A549 (cell line): ENCODE data around the gene SART3. TPM values are rescaled to one million over a fixed set of nuclear protein-coding genes. Genes with fewer than 3 reads are reported as not detected.

ENCODE experiments used
- ATAC-seq, 2 experiments: fragments of 200-7000 bp in 1 of 2; fragments of >200 bp in 1 of 2; cut with Nextera tagmentation in 1 of 2; cut with Tn5 transposase in 1 of 2; 3 replicates each; pipeline versions ENCODE4 v1.8.0 to v1.9.1; 2018 to 2020; ENCODE audit warnings: mild to moderate bottlenecking in 1 of 2, moderate library complexity in 1 of 2
- CTCF ChIA-PET: fragments of 300-600 bp; sonication (Branson Sonifier 250); formaldehyde crosslinking; extraction: SDS; loops from one replicate; lab custom pipeline; 2021; ENCODE audit warnings: antibody characterized with exemption, inconsistent platforms; lab: Yijun Ruan, JAX
- POLR2A ChIA-PET: fragments of 350-600 bp; formaldehyde crosslinking; extraction: SDS; loops from one replicate; lab custom pipeline; 2021; ENCODE audit warnings: antibody characterized with exemption, inconsistent platforms; lab: Yijun Ruan, JAX
- DNase-seq, 2 experiments: peaks; one replicate each; pipeline versions ENCODE4 v3.0.0 to v3.0.0-alpha.2; 2011 to 2016; ENCODE audit warnings: low read depth in 1 of 2, low spot score in 1 of 2
- FAIRE-seq: peaks from 2 replicates; lab custom pipeline; 2011; peaks lifted over from hg19 to GRCh38; lab: Jason Lieb, UNC
- H3K27ac ChIP-seq, 2 experiments: fragments of >200 bp; sonication (Bioruptor Twin); formaldehyde crosslinking; 3 replicates each; pipeline ENCODE4 v1.5.1; 2016 to 2017
- H3K4me1 ChIP-seq: fragments of >200 bp; sonication (Bioruptor Twin); formaldehyde crosslinking; 3 replicates; pipeline ENCODE4 v1.6.1; 2016
- H3K4me2 ChIP-seq: fragments of >200 bp; sonication (Bioruptor Twin); formaldehyde crosslinking; 3 replicates; pipeline ENCODE4 v1.6.1; 2016
- H3K4me3 ChIP-seq: fragments of >200 bp; sonication (Bioruptor Twin); formaldehyde crosslinking; 3 replicates; pipeline ENCODE4 v1.5.1; 2016
- H3K9me3 ChIP-seq: fragments of >200 bp; sonication (Bioruptor Twin); formaldehyde crosslinking; 3 replicates; pipeline ENCODE4 v1.6.1; 2016
- ATOH8 ChIP-seq: fragments of 250-450 bp; sonication (Bioruptor Pico); IDR thresholded peaks from 2 replicates; pipeline ENCODE4 v1.5.0; 2020; ENCODE audit warnings: low read depth, mild to moderate bottlenecking, moderate library complexity
- BHLHE40 ChIP-seq: IDR thresholded peaks from 2 replicates; pipeline ENCODE4 v1.6.1; 2012; ENCODE audit warnings: low read depth, low read length, inconsistent platforms
- CBX8 ChIP-seq: fragments of 200-600 bp; sonication (generic); IDR thresholded peaks from 2 replicates; pipeline ENCODE4 v1.6.1; 2016
- CEBPB ChIP-seq, 2 experiments: fragments of >200 bp in 1 of 2; sonication (Bioruptor Twin) in 1 of 2; formaldehyde crosslinking in 1 of 2; IDR thresholded peaks; 2 replicates each; pipeline ENCODE4 v1.6.1; 2012 to 2016
- CTCF ChIP-seq: fragments of >200 bp; sonication (Bioruptor Twin); formaldehyde crosslinking; IDR thresholded peaks from 3 replicates; pipeline ENCODE4 v1.5.1; 2016
- E2F6 ChIP-seq: IDR thresholded peaks from 2 replicates; pipeline ENCODE4 v1.6.1; 2012; ENCODE audit warnings: low read depth, borderline replicate concordance
- EHF ChIP-seq: fragments of 250-450 bp; sonication (Bioruptor Pico); IDR thresholded peaks from 2 replicates; pipeline ENCODE4 v1.5.0; 2020; ENCODE audit warnings: mild to moderate bottlenecking
- EHMT2 ChIP-seq: fragments of 200-600 bp; sonication (generic); IDR thresholded peaks from 2 replicates; pipeline ENCODE4 v1.6.1; 2016; ENCODE audit warnings: antibody characterized with exemption, low read depth, mild to moderate bottlenecking, moderate library complexity
- EP300 ChIP-seq, 2 experiments: fragments of >200 bp; sonication (Bioruptor Twin); formaldehyde crosslinking; IDR thresholded peaks; 2 replicates in 1 of 2; 3 replicates in 1 of 2; pipeline ENCODE4 v1.6.1; 2016 to 2017
- ESRRA ChIP-seq: fragments of 150-350 bp; IDR thresholded peaks from 2 replicates; pipeline ENCODE4 v1.6.1; 2014; ENCODE audit warnings: mild to moderate bottlenecking, low read length, borderline replicate concordance
- FOSB ChIP-seq: fragments of 250-450 bp; sonication (Bioruptor Pico); IDR thresholded peaks from 2 replicates; pipeline ENCODE4 v1.5.0; 2020; ENCODE audit warnings: mild to moderate bottlenecking, moderate library complexity
- FOXS1 ChIP-seq: fragments of 250-450 bp; sonication (Bioruptor Pico); IDR thresholded peaks from 2 replicates; pipeline ENCODE4 v1.5.0; 2020; ENCODE audit warnings: mild to moderate bottlenecking, moderate library complexity
- HEYL ChIP-seq: fragments of 250-450 bp; sonication (Bioruptor Pico); IDR thresholded peaks from 2 replicates; pipeline ENCODE4 v1.8.0; 2021; ENCODE audit warnings: mild to moderate bottlenecking, moderate library complexity
- HMGXB4 ChIP-seq: fragments of 250-450 bp; sonication (Bioruptor Pico); IDR thresholded peaks from 2 replicates; pipeline ENCODE4 v1.5.0; 2021; ENCODE audit warnings: mild to moderate bottlenecking, moderate library complexity, borderline replicate concordance
- JUN ChIP-seq, 2 experiments: fragments of >200 bp; sonication (Bioruptor Twin); formaldehyde crosslinking; IDR thresholded peaks; 2 replicates in 1 of 2; 3 replicates in 1 of 2; pipeline ENCODE4 v1.6.1; 2016 to 2017
- MAFK ChIP-seq: fragments of 450-650 bp; IDR thresholded peaks from 2 replicates; pipeline ENCODE4 v1.6.1; 2014; ENCODE audit not compliant: partially characterized antibody
- MAX ChIP-seq: IDR thresholded peaks from 2 replicates; pipeline ENCODE4 v1.6.1; 2012
- MAZ ChIP-seq: fragments of 150-350 bp; IDR thresholded peaks from 2 replicates; pipeline ENCODE4 v1.6.1; 2014; ENCODE audit warnings: antibody characterized with exemption, low read depth, low read length, borderline replicate concordance
- MYC ChIP-seq: IDR thresholded peaks from 2 replicates; pipeline ENCODE4 v1.6.1; 2012; ENCODE audit warnings: mild to moderate bottlenecking, inconsistent platforms, low read length, improper control_type of control experiment, borderline replicate concordance
- NFE2L2 ChIP-seq: fragments of 150-350 bp; conservative IDR thresholded peaks from 2 replicates; pipeline ENCODE4 v1.6.1; 2014; ENCODE audit warnings: low read length
- NR3C1 ChIP-seq: fragments of >200 bp; sonication (Bioruptor Twin); formaldehyde crosslinking; IDR thresholded peaks from 3 replicates; pipeline ENCODE4 v1.6.1; 2017
- POLR2A ChIP-seq: IDR thresholded peaks from 2 replicates; pipeline ENCODE4 v1.6.1; 2012; ENCODE audit warnings: mild to moderate bottlenecking, low read length
- RAD21 ChIP-seq, 2 experiments: fragments of >200 bp in 1 of 2; sonication (Bioruptor Twin) in 1 of 2; formaldehyde crosslinking in 1 of 2; IDR thresholded peaks in 1 of 2; conservative IDR thresholded peaks in 1 of 2; 2 replicates in 1 of 2; 3 replicates in 1 of 2; pipeline ENCODE4 v1.6.1; 2012 to 2018; ENCODE audit warnings: inconsistent platforms in 1 of 2
- RARB ChIP-seq: fragments of 250-450 bp; sonication (Bioruptor Pico); IDR thresholded peaks from 2 replicates; pipeline ENCODE4 v1.8.0; 2021; ENCODE audit warnings: mild to moderate bottlenecking, moderate library complexity
- RFX5 ChIP-seq: fragments of 450-650 bp; IDR thresholded peaks from 2 replicates; pipeline ENCODE4 v1.7.1; 2014; ENCODE audit warnings: antibody characterized with exemption, mild to moderate bottlenecking, moderate library complexity
- SMC3 ChIP-seq: fragments of >200 bp; sonication (Bioruptor Twin); formaldehyde crosslinking; IDR thresholded peaks from 3 replicates; pipeline ENCODE4 v1.6.1; 2018; ENCODE audit warnings: inconsistent platforms
- USF2 ChIP-seq: fragments of 450-650 bp; IDR thresholded peaks from 2 replicates; pipeline ENCODE4 v1.6.1; 2014; ENCODE audit warnings: antibody characterized with exemption
- ZC3H11A ChIP-seq: fragments of 450-650 bp; IDR thresholded peaks from 2 replicates; pipeline ENCODE4 v1.6.1; 2014; ENCODE audit warnings: antibody characterized with exemption, mild to moderate bottlenecking
- ZSCAN20 ChIP-seq: fragments of 250-450 bp; sonication (Bioruptor Pico); IDR thresholded peaks from 2 replicates; pipeline ENCODE4 v1.8.0; 2022; ENCODE audit warnings: mild to moderate bottlenecking, moderate library complexity
- WGBS: methylation state at CpG from one replicate; pipeline ENCODE4 v1.1.6; 2017; ENCODE audit errors: missing lambda C conversion rate; 5-methylcytosine and 5-hydroxymethylcytosine counted together
- polyA plus RNA-seq, 4 experiments: library from polyadenylated mRNA; depleted of rRNA in 3 of 4; stranded (reverse); fragments of >200 nt; fragmentation: RNase III in 1 of 4; extraction: RNeasy Plus Mini Kit Qiagen cat#74134 plus additional on column Dnase treatment in 1 of 4; gene quantifications; 2 replicates in 3 of 4; 3 replicates in 1 of 4; pipeline ENCODE4 v1.2.3, GENCODE V29; 2011 to 2017

SART3 gene
- polyA plus RNA-seq, 2 of the 4 experiments (the other 2 are of a cell fraction) = 52.7 to 77.2 TPM

- POLR2A ChIA-PET = no interaction called here
Observed at GRCh38 chr12:108584456-108585065, 23.6 kb upstream of the SART3 start.

GRCh38 chr12:108583991-108584390, 23.0 kb upstream of the SART3 start:
- Histone ChIP-seq H3K4me1 (no peaks in the 10 kb centered on the region), H3K4me3 (no peak overlapping the region), H3K4me2 (no peak overlapping the region), H3K9me3 (no peaks in the 10 kb centered on the region), H3K27ac (no peak overlapping the region)
- FAIRE-seq = no peak
- DNase-seq = no peak
- POLR2A ChIA-PET = no interaction called here
- WGBS = 50% methylated on average over 6 of the region's 7 CpGs
- no peak for TF ChIP-seq MAFK
- TF ChIP-seq NFE2L2 = no peak
- TF ChIP-seq ESRRA = no peak
- no peak for TF ChIP-seq SMC3
- no peak for TF ChIP-seq FOSB (CRISPR knock-in tag)
- TF ChIP-seq EHMT2 = no peak
- TF ChIP-seq RFX5 = no peak
- no peak for TF ChIP-seq MAX
- TF ChIP-seq HEYL (CRISPR knock-in tag) = no peak
- no peak for TF ChIP-seq MYC
- no peak for TF ChIP-seq USF2
- TF ChIP-seq CEBPB (IDR thresholded peaks at IDR 0.05) = no peak
- TF ChIP-seq MAZ = no peak
- TF ChIP-seq E2F6 = no peak
- CTCF ChIA-PET = interaction anchor here (1.1 to 3.4 kb wide), 4 partner anchors 13 to 33 kb away, joined by 3 to 17 read pairs (median 8); no protein-coding TSS in a partner anchor
- peak in 1 of 2 experiments; percentile 13; a peak in 3 of 6 replicates for ATAC-seq

More at GRCh38 chr12:108584456-108585065, 23.6 kb upstream of the SART3 start:
- H3K4me1 ChIP-seq = no peaks in the 10 kb centered on the region
- FAIRE-seq = no peak
- H3K27ac ChIP-seq = no peak overlapping the region
- H3K9me3 ChIP-seq = no peaks in the 10 kb centered on the region
- no peak for TF ChIP-seq ATOH8 (CRISPR knock-in tag)
- no peak for TF ChIP-seq CTCF
- TF ChIP-seq SMC3 = no peak
- TF ChIP-seq ZSCAN20 = no peak
- TF ChIP-seq NR3C1 = no peak
- no peak for TF ChIP-seq EHF (CRISPR knock-in tag)
- TF ChIP-seq EP300 (IDR thresholded peaks at IDR 0.05) = no peak
- no peak for TF ChIP-seq CBX8
- no peak for TF ChIP-seq POLR2A
- TF ChIP-seq FOXS1 (CRISPR knock-in tag) = no peak
- no peak for TF ChIP-seq HMGXB4 (CRISPR knock-in tag)
- TF ChIP-seq ZC3H11A = no peak
- no peak for TF ChIP-seq JUN (IDR thresholded peaks at IDR 0.05)
- TF ChIP-seq RARB (CRISPR knock-in tag) = no peak
- TF ChIP-seq BHLHE40 = no peak
- TF ChIP-seq RAD21 (conservative IDR thresholded peaks at IDR 0.05 in 1 of 2, IDR thresholded peaks at IDR 0.05 in 1 of 2) = no peak
- TF ChIP-seq, all 56 proteins: peak for 0
- ATAC-seq (no peak), DNase-seq (no peak)
- WGBS = 48% methylated on average over 3 of the region's 3 CpGs
- CTCF ChIA-PET = interaction anchor here (1.1 to 3.4 kb wide), 4 partner anchors 14 to 33 kb away, joined by 3 to 17 read pairs (median 8); no protein-coding TSS in a partner anchor
- Histone ChIP-seq H3K4me2 (no peak overlapping the region), H3K4me3 (no peak overlapping the region)
